SK-N-SH (cell line): ENCODE results near the gene ZC3H12A. TPM values are rescaled to one million over a fixed set of nuclear protein-coding genes. Genes with fewer than 3 reads are reported as not detected.

Experiments
- CTCF ChIA-PET: fragments of 300-600, 350-600 bp; formaldehyde crosslinking; extraction: SDS; loops from one replicate; lab custom pipeline; 2021; lab: Yijun Ruan, JAX
- POLR2A ChIA-PET: fragments of 350-600 bp; sonication (Branson Sonifier 250); formaldehyde crosslinking; extraction: SDS; loops from one replicate; lab custom pipeline; 2020; ENCODE audit warnings: antibody characterized with exemption, inconsistent platforms; lab: Yijun Ruan, JAX
- DNase-seq: peaks from one replicate; pipeline ENCODE4 v3.0.0; 2012
- H2AFZ ChIP-seq: fragments of 200-600 bp; sonication (generic); 2 replicates; pipeline ENCODE4 v1.8.1; 2016; ENCODE audit warnings: antibody characterized with exemption, mild to moderate bottlenecking, low read depth
- H3F3A ChIP-seq: fragments of 200-600 bp; sonication (generic); replicated peaks from 2 replicates; pipeline ENCODE3; 2016; ENCODE audit warnings: antibody characterized with exemption, mild to moderate bottlenecking; ENCODE audit not compliant: insufficient read depth
- H3K27ac ChIP-seq, 2 experiments: fragments of 200-500 bp in 1 of 2; fragments of 200-600 bp in 1 of 2; sonication (Bioruptor generic) in 1 of 2; sonication (generic), shearing (Covaris generic) in 1 of 2; 2 replicates each; pipeline versions ENCODE4 v1.5.1 to v1.6.1; 2014 to 2016; ENCODE audit warnings: low read depth in 2 of 2, inconsistent platforms in 1 of 2, low read length in 1 of 2, mild to moderate bottlenecking in 1 of 2, mixed read lengths in 1 of 2
- H3K27me3 ChIP-seq: fragments of 200-600 bp; sonication (generic), shearing (Covaris generic); 2 replicates; pipeline ENCODE4 v1.6.1; 2016; ENCODE audit warnings: mixed run types; ENCODE audit not compliant: insufficient read depth
- H3K36me3 ChIP-seq, 2 experiments: fragments of 200-500 bp in 1 of 2; fragments of 200-600 bp in 1 of 2; sonication (Bioruptor generic) in 1 of 2; sonication (generic) in 1 of 2; replicated peaks in 1 of 2; 2 replicates each; pipeline versions ENCODE3 to v1.5.1; 2014 to 2016; ENCODE audit warnings: low read length in 1 of 2, mild to moderate bottlenecking in 1 of 2; ENCODE audit not compliant: insufficient read depth in 2 of 2, control insufficient read depth in 1 of 2
- H3K4me1 ChIP-seq, 2 experiments: fragments of 200-500 bp in 1 of 2; fragments of 200-600 bp in 1 of 2; sonication (Bioruptor generic) in 1 of 2; sonication (generic), shearing (Covaris generic) in 1 of 2; 2 replicates each; pipeline versions ENCODE4 v1.5.1 to v1.6.1; 2014 to 2016; ENCODE audit warnings: low read depth in 1 of 2, low read length in 1 of 2, mixed run types in 1 of 2; ENCODE audit not compliant: insufficient read depth in 2 of 2, control insufficient read depth in 1 of 2
- H3K4me2 ChIP-seq: fragments of 200-600 bp; sonication (generic), shearing (Covaris generic); 2 replicates; pipeline ENCODE4 v1.6.1; 2017; ENCODE audit warnings: mixed run types
- H3K4me3 ChIP-seq, 2 experiments: fragments of 200-500 bp in 1 of 2; fragments of 200-600 bp in 1 of 2; sonication (Bioruptor generic) in 1 of 2; sonication (generic), shearing (Covaris generic) in 1 of 2; 2 replicates each; pipeline versions ENCODE4 v1.5.1 to v1.8.1; 2014 to 2016; ENCODE audit warnings: low read depth in 2 of 2, inconsistent platforms in 1 of 2, low read length in 1 of 2, mild to moderate bottlenecking in 1 of 2, mixed read lengths in 1 of 2, moderate library complexity in 1 of 2
- H3K79me2 ChIP-seq: fragments of 200-600 bp; sonication (generic); 2 replicates; pipeline ENCODE4 v1.8.1; 2017; ENCODE audit warnings: mild to moderate bottlenecking; ENCODE audit not compliant: insufficient read depth
- H3K9ac ChIP-seq: fragments of 200-600 bp; sonication (generic); 2 replicates; pipeline ENCODE4 v1.6.1; 2017; ENCODE audit warnings: mixed run types
- H3K9me2 ChIP-seq: fragments of 200-600 bp; sonication (generic); 2 replicates; pipeline ENCODE4 v1.6.1; 2017; ENCODE audit warnings: mixed run types
- H3K9me3 ChIP-seq: fragments of 200-600 bp; sonication (generic); 2 replicates; pipeline ENCODE4 v1.6.1; 2017; ENCODE audit warnings: mixed run types, mild to moderate bottlenecking, moderate library complexity
- H4K20me1 ChIP-seq: fragments of 200-600 bp; sonication (generic); 2 replicates; pipeline ENCODE4 v1.6.1; 2017; ENCODE audit warnings: mild to moderate bottlenecking, mixed run types; ENCODE audit not compliant: insufficient read depth
- ELF1 ChIP-seq: IDR thresholded peaks from 2 replicates; pipeline ENCODE4 v1.4.0; 2012
- FOSL2 ChIP-seq: IDR thresholded peaks from 2 replicates; pipeline ENCODE4 v1.4.0; 2012; ENCODE audit warnings: low read depth, mild to moderate bottlenecking, moderate library complexity, borderline replicate concordance
- FOXM1 ChIP-seq: IDR thresholded peaks from 2 replicates; pipeline ENCODE4 v1.4.0; 2012; ENCODE audit warnings: low read depth, mild to moderate bottlenecking
- GABPA ChIP-seq: IDR thresholded peaks from 2 replicates; pipeline ENCODE4 v1.4.0; 2012; ENCODE audit warnings: low read depth, mild to moderate bottlenecking
- GATA2 ChIP-seq: sonication (generic); formaldehyde crosslinking; IDR thresholded peaks from 2 replicates; pipeline ENCODE4 v1.5.0; 2020; ENCODE audit warnings: mild to moderate bottlenecking, missing genetic modification reagents
- JUND ChIP-seq: IDR thresholded peaks from 2 replicates; pipeline ENCODE4 v1.4.0; 2012
- MAX ChIP-seq: IDR thresholded peaks from 2 replicates; pipeline ENCODE4 v1.4.0; 2012; ENCODE audit warnings: low read depth
- MEF2A ChIP-seq: IDR thresholded peaks from 2 replicates; pipeline ENCODE4 v1.4.0; 2012; ENCODE audit warnings: low read depth, borderline replicate concordance
- NFIC ChIP-seq: IDR thresholded peaks from 2 replicates; pipeline ENCODE4 v1.4.0; 2012; ENCODE audit warnings: borderline replicate concordance
- POLR2AphosphoS5 ChIP-seq: IDR thresholded peaks from 2 replicates; pipeline ENCODE4 v1.6.1; 2012; ENCODE audit warnings: low read depth, low read length
- RAD21 ChIP-seq: IDR thresholded peaks from 2 replicates; pipeline ENCODE4 v1.6.1; 2012; ENCODE audit warnings: mild to moderate bottlenecking, low read length
- RFX5 ChIP-seq: IDR thresholded peaks from 2 replicates; pipeline ENCODE4 v1.6.1; 2012; ENCODE audit warnings: mild to moderate bottlenecking, improper control_type of control experiment, low read length
- RXRA ChIP-seq: IDR thresholded peaks from 2 replicates; pipeline ENCODE4 v1.4.0; 2012; ENCODE audit warnings: low read depth, mild to moderate bottlenecking, borderline replicate concordance
- SIN3A ChIP-seq: IDR thresholded peaks from 2 replicates; pipeline ENCODE4 v1.6.1; 2012; ENCODE audit warnings: low read depth, mild to moderate bottlenecking, low read length, moderate library complexity, borderline replicate concordance
- SMC3 ChIP-seq: IDR thresholded peaks from 2 replicates; pipeline ENCODE4 v1.6.1; 2012; ENCODE audit warnings: low read depth, low read length, improper control_type of control experiment
- USF1 ChIP-seq: IDR thresholded peaks from 2 replicates; pipeline ENCODE4 v1.4.0; 2012; ENCODE audit warnings: low read depth, borderline replicate concordance
- USF2 ChIP-seq: fragments of 150-350 bp; IDR thresholded peaks from 2 replicates; pipeline ENCODE4 v1.6.1; 2017; ENCODE audit warnings: antibody characterized with exemption, low read length, low read depth, borderline replicate concordance
- ZBTB33 ChIP-seq: IDR thresholded peaks from 2 replicates; pipeline ENCODE4 v1.4.0; 2012; ENCODE audit warnings: low read depth, borderline replicate concordance
- WGBS: methylation state at CpG from one replicate; pipeline ENCODE4 v1.1.6; 2017; ENCODE audit warnings: low lambda C conversion rate; 5-methylcytosine and 5-hydroxymethylcytosine counted together
- polyA plus RNA-seq, 3 experiments: library from polyadenylated mRNA; depleted of rRNA; stranded (reverse); fragments of >200 nt; gene quantifications; 2 replicates each; pipeline ENCODE4 v1.2.3, GENCODE V29; 2012

Gene ZC3H12A
- polyA plus RNA-seq, 1 of the 3 experiments (the other 2 are of a cell fraction) = 8.9 TPM

GRCh38 chr1:37456614-37457013 lies 17.8 kb upstream of the ZC3H12A start:
- no peak for DNase-seq
- no peaks in the 10 kb centered on the region for H3K27me3 ChIP-seq
- no peaks in the 10 kb centered on the region; a peak in 1 of 4 replicates for H3K4me1 ChIP-seq
- no peaks in the 10 kb centered on the region for H3F3A ChIP-seq
- no peak overlapping the region for H2AFZ ChIP-seq
- no peaks in the 10 kb centered on the region for H4K20me1 ChIP-seq
- H3K27ac ChIP-seq = no peak overlapping the region
- no peak overlapping the region for H3K4me2 ChIP-seq
- CTCF ChIA-PET = interaction anchor here (0.6 to 23.1 kb wide), 6 partner anchors 15 to 507 kb away, joined by 3 to 481 read pairs (median 8); partner anchors contain the start of genes MEAF6 and ZC3H12A
- no peak overlapping the region for H3K4me3 ChIP-seq
- peaks cover 0 to 4% of the 10 kb centered on the region in 2 experiments for H3K36me3 ChIP-seq
- H3K9me2 ChIP-seq = no peaks in the 10 kb centered on the region
- no peak overlapping the region for H3K9ac ChIP-seq
- POLR2A ChIA-PET = no interaction called here
- H3K9me3 ChIP-seq = no peaks in the 10 kb centered on the region
- TF ChIP-seq USF2 (no peak), SIN3A (no peak), RAD21 (no peak)
- no peaks in the 10 kb centered on the region for H3K79me2 ChIP-seq

GRCh38 chr1:37458551-37458950 lies 15.8 kb upstream of the ZC3H12A start:
- no peak for DNase-seq
- no peaks in the 10 kb centered on the region for H3K79me2 ChIP-seq
- POLR2A ChIA-PET = no interaction called here
- CTCF ChIA-PET = interaction anchor here (7.3 to 23.1 kb wide), 2 partner anchors 13 to 32 kb away, joined by 170 to 481 read pairs; partner anchors contain the start of gene ZC3H12A
- H3K36me3 ChIP-seq = peaks cover 0 to 4% of the 10 kb centered on the region in 2 experiments
- no peak overlapping the region for H3K4me3 ChIP-seq
- H3K4me2 ChIP-seq = no peak overlapping the region
- no peaks in the 10 kb centered on the region for H3K27me3 ChIP-seq
- H3K9me3 ChIP-seq = no peaks in the 10 kb centered on the region
- 93% methylated on average over 2 of the region's 3 CpGs for whole genome bisulfite sequencing
- no peaks in the 10 kb centered on the region for H4K20me1 ChIP-seq
- no peaks in the 10 kb centered on the region for H3F3A ChIP-seq
- TF ChIP-seq JUND (no peak), GATA2 (no peak), USF2 (no peak), RXRA (no peak), MAX (no peak), MEF2A (no peak), NFIC (no peak), ELF1 (no peak), SMC3 (no peak), RFX5 (no peak), USF1 (no peak), ZBTB33 (no peak), SIN3A (no peak), FOXM1 (no peak), FOSL2 (no peak), GABPA (no peak), POLR2AphosphoS5 (no peak)
- H3K9ac ChIP-seq = no peak overlapping the region
- no peaks in the 10 kb centered on the region; a peak in 1 of 4 replicates for H3K4me1 ChIP-seq
- no peak overlapping the region for H2AFZ ChIP-seq
- H3K9me2 ChIP-seq = no peaks in the 10 kb centered on the region
- H3K27ac ChIP-seq = no peak overlapping the region
